Middle frontal gyrus (tissue), 1 donor: ENCODE measurements around the gene DLX5.

Experiments used
- DNase-seq: peaks from one replicate; pipeline ENCODE4 v3.0.0-alpha.2; 2015; ENCODE audit warnings: low spot score; ENCODE audit errors: extremely low spot score

Gene DLX5

DNA sequence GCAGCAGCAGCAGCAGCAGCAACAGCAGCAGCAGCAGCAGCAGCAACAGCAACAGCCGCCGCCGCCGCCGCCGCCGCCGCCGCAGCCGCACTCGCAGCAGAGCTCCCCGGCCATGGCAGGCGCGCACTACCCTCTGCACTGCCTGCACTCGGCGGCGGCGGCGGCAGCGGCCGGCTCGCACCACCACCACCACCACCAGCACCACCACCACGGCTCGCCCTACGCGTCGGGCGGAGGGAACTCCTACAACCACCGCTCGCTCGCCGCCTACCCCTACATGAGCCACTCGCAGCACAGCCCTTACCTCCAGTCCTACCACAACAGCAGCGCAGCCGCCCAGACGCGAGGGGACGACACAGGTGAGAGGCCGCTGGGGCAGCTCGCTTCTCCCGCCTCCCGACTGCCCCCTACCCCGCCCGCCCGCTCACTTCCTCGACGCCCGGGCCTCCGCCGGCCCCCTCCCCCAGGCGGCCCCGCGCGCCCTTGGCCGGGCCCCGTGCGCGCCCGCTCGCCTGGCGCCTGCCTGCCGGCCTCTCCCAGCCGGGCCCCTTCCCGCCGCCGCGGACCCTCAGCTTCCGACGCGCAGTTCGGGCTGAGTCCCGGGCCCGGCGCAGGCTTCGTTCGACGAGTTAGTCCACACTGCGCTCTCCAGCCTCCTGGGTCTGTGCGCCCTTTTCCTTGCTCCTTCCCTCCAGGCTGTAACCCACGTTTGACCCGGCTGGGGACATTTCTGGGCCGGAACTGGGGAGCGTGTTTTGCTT lies 18.4 kb downstream of the DLX5 start:
- DNase-seq = no peak

DNA sequence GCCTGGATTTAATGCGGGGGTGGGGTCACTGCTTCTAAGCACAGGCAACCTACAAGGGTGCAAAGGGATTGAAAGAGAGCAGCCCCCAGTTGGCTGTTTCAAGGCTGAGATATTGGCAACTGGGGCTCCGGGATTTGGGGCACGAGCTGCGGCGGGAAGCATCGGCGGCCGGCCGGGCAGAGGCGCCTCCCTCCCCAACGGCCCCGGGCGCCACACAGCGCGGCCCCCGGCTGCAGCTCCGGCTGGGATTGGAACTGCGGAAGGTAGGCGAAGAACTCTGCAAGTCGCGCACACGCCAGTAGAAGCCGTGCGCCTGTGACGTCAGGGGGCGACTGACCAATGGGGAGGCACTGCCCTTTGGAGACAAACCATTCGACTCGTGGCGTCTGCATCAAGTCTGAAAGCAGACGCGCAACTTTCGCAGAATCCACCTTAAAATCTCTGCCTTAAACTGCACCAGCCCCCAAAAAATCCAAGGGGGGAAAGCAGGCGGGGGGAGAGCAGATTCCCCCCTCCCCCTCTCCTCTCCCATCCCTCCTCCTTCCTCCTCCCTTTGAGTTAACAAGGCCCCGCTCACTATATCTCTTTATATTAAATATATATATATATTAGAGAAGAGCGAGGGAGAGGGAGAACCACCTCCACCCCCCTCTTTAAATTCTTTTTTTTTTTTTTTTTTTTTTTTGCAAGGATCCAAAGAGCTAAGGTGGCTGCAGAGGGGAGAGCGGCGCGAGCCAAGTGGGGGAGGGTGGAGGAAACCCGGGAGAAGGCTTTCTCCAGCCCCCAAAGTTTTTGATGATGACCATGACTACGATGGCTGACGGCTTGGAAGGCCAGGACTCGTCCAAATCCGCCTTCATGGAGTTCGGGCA lies 19.2 kb downstream of the DLX5 start, which contains the start of gene DLX6:
DLX6 (plus strand) TSS at position 371 of the 872 bp plus-strand sequence; CDS start at position 796, 425 bp downstream.
- no peak for DNase-seq

DNA sequence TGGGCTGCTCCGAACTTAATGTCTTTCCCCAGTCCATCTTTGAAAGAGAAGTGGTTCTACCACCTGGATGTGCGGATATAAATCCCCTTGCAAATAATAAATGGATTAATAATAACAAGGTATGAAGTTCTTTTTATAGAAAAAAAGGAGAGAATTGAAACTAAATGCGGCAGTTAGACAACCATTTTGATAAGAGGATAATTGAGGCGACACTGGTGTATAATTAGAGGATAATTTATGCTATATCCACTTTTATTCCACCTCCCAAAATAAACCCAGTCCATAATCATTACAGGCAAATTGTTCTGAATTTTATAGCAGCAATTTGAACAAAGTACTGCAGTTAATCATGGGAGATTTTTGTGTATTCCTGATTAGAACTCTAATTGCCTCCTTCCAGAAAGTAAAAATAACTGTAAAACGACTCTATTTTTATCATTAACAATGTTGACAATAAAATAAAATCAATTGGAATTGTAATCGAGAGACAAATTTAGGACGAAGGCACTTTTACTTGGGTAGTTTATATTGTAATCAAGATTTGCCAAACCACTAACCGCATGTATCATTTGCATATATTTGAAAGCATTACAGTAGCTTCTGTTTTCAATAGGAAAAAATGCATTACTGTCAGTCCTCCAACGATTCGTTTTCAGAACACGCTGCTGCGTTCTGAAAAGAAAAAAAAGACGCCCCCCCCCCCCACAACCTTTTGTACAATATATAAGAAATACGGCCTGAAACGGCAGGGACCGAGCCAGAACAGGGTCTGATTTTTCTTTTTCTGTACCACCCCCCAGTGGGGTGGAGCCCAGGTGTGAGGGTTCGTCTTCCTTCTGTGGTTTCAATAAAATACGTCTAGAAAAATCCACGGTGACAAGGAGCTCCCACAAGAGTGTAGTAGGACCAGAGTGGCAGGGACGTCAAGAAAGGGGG lies 20.1 kb downstream of the DLX5 start:
- DNase-seq = no peak

DNA sequence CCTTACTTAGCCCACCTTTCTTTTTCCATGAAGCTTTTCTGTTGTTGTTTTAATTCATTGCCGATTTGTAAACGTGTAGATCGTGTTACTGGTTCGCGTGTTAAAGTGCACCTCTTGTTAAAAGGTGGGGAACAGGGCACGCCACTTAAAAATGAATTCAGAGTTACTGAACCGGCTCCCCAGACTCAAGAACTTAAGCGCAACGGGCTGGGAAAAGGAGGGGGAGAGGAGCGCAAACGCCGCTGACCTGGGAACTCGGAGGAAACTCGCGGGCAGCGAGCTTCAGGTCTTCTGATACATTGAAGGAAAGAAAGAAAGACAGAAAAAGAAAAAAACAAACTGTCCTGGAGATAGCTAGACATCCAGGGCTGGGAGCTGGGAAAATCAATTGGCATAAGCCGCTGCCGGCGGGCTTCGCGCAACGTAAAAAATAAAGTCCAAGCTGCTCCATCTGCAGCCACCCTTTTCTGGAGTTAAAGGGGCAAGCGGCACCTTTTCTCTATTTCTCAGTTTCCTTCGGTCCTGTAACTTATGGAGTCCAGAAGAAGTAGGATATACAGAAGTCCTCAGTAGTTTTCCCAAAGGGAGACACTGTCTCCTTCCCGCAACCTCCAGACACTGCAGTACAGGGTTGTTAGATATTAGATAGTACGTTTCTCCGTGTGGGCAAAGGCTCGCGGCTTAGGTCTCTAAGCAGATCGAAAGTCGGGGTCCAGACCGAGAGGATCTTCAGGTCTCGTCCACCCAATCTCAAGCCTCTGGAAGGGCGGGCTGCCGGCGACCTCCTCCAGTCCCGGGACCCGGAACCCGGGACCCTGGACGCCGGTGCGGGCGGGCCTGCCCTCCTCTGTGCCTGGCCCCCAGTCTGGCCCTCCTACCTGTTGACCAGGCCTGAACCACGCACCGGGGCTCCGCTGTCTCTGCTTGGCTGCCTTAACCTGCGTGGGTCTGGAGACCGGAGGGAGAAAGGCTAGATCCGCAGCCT lies 21.1 kb downstream of the DLX5 start:
- no peak for DNase-seq

DNA sequence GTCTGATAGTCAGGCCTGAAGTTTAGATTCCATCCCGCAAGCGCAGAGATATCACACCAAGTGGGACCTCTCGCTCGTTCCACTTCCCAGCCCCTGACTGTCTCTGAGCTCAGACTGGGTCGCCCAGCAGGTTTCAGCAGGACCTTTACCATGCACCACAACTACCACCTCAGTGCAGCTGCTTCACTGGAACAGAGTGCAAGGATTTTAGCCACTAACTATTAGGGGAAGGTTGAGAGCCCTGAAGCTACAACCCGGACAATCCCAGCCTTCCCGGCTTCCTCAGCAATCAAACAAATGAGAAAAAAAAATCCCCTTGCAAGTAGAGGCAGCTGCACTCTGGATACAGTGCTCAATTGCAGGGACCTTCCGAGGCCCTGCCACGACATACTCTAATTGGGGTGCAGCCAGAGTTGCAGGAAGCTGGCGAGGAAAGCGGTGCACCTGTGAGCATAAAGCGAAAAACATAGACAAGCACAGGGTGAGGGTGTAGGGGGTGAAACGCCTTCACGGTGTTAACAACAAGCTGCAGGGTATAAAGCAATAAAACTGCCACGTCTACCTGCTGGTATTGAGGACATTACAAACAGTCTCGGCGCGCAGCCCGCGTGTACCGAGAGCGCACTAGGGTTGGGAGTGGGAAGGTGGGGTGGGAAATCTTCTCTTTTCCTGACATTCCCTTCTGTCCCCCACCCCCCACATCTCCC lies 21.9 kb downstream of the DLX5 start:
- no peak for DNase-seq

DNA sequence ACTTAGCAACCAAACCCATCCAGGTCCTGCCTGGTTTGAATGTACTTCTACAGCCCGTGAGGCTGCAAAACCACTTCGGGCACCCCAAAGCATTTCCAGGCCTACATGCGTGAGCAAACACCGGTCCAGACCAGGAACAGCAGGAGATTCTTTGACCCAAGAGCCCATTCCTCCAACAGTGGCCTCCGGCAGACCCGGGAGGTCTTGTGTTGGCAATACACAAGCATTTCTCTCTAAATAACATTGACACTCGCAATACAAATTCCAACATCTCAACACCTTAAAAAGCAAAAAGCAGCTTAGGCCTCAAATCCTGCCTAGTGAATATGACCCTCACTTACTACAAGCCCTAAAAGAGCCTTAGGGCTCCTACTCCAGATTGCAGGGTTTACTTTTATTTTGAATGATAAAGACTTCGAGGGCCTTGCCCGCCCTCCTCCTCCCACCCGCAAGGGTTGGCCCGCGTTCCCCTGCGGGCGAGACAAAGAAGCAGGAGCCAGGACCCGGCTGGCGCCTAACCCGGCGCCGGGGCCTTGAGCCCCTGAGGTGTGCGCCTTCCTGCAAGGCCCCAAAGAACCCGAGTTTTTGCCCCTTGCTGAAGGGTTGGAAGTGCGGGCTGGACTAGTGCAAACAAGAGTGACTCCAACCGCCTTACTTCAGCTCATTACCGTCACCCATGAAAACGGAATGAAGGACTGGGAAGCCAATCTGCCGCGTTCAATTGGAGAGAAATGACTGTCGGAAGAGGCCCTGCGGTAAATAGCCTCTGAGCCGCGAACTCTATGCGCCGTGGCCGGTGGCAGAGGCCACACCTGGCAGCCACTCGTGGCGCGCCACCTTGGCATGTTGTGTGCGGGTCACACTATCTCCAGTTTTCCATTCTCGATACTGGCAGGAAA lies 22.7 kb downstream of the DLX5 start:
- no peak for DNase-seq

DNA sequence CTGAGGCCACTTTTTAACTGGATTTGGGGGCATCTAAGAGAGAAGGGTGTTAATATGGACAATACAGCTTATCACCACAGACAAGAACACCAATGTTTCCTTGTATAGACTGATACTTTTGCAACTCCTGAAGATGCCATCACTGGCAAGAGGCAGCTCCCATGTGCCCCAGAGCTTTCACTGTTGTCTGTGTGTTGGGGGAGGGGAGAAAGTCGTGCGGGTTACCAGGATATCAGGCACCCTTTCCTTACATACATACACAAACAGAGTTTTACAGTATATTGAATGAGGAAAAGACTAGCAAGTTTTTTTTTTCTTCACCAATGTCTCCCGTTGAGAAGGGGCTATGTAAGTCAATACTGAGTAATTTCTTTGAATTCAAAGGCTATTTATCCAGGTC lies 23.4 kb downstream of the DLX5 start:
- DNase-seq = no peak

DNA sequence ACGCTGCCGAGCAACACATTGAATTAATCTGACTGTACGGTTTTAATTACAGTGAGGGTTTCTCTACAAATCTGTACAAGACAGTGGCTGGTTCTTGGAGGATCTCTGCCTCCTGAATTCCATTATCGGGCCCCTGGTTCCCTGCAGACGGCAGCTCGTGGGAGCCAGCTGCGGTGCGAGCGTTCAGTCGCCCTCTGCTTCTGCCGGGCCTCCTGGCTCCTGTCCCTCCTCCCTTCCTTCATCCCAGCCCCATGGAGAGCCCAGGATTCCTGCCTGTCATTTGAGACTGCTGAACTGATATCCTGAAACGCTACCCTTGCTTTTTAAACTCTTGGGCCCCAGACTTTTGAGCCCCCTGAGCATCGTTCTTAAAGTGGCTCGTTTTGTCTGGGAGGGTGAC lies 25.9 kb downstream of the DLX5 start:
- DNase-seq = no peak

DNA sequence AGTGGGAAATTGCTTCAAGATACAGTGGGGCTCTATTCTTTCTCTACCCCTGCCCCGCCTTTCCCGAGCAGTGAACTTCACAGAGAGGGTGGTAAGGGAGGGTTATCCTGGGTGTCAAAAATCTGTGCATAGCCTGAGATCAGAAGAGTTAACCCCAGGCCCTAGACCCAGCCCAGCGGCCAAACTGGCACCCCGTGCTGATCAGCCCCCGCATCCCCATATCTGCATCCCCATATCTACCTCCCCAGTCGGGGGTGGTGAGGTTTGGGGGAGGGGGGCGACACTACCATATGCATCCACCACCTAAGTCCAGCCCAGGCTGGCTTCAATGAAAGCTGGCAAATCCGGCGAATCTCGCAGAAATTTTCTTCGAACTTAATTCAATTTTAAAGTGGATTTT lies 26.3 kb downstream of the DLX5 start:
- no peak for DNase-seq

DNA sequence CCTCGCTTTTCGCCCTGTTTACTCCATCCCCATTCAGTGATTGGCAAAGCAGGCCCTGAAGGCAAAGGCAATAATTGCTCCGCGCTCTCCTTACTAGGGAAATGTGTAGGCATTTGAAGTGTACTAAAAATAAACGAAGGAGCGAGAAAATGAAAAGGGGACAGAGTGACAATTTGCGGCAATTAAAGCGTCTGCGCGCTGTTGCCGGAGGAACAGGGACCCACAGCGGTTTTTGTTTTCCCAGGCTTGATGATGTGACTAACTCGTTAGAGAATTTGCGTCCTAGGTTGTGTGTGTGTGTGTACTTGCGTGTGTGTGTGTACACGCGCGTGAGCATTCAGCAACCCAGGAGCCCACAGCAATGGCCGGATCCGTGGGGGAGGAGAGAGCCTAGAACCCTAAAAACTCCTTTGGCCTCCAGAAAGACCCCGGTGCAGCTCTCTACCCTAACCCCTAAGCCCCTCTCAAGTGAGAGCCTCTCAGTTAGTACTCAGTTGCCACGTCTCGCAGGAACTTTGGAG lies 27.1 kb downstream of the DLX5 start:
- DNase-seq = no peak

DNA sequence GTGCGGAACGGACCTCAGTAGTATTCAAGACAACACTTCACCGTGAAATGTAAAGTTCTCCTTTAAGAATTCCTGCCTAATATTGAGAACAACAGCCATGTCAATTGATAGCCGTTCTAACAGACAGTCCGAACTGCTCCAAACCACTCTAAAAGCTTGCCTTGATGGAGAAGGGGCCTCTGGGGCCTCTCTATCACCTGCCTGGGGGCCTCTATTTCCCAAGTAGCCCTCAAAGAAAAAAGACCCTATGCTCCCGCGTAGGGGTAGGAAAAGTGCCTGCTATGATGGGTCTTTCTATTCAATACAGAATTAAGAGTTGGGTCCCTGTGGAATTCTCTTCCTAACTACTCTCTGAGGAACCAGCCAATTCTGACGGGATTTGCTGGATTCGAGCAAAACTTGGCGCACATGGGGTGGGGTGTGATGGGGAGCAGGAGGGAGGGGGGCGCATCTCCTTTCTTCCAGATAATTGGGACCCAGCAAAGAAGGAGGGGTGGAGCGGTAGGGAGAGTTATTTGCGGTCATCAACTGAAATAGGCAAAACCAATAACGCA lies 27.6 kb downstream of the DLX5 start:
- no peak for DNase-seq

DNA sequence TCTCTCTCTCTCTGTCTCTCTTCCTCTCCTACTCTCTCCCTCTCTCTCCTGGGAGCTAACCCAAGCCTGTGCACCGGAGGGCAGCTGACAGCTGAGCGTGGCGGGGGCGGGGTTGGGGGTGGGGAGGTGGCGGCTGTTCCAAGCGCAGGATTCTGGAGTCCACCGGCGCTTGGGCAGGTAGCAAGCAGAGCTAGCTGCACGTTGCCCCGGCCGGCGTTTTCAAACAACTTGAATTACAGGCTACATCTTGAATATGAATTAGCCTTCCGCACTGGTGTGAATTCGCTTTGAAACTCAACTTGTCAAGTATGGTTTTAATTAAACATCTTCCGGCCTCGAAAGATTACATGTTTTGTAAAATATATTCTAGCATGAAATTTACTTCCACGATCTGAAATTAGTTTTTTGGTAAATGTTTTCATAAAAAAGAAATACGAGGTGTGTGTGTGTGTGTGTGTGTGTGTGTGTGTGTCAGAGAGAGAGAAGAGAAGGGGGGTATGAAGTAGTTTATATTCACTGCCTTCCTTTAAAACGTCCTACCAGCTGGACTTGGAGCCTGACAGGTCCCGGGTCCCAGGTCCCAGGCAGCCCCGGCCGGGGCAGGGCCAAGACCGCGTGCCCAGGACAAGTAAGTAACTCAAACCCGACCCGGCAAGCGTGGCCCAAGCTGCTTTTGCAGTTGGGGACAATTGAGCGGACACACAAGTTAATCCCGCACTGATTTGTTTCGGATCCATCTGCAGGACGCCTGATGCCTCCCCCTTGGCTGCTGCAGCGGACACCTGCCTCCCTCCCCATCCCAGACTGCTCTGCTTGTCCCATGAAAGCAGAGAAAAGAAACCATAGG lies 28.3 kb downstream of the DLX5 start:
- no peak for DNase-seq

DNA sequence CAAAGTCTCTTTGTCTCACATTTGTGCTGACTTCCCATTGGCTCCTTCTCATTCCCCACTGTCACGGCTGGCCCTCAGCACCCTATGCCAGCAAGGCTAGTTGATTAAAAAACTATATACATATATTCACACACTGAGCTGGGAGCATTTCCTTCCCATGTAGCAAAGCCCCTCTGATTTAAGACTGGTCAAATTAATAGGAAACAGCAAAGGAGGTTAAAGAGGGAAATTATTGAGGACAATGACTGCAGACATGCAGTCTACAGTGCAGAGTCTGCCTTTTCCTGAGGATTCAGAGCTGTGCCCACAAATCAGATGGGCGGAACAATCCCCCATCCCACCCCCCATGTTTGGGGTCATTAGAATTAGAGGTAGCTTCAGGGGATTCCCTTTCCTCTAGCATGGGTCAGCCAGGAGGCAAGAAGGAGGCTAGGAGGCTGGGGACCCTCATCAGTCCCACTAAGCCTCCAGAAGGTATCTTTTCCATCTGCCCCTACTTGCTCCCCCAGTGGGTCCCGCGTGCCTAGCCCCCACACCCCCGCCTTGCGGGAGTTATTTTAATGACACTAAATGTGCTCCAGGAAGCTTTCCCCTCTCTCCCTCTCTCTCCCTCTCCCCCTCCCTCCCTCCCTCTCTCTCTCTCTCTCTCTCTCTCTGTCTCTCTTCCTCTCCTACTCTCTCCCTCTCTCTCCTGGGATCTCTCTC lies 29.1 kb downstream of the DLX5 start:
- DNase-seq = no peak

DNA sequence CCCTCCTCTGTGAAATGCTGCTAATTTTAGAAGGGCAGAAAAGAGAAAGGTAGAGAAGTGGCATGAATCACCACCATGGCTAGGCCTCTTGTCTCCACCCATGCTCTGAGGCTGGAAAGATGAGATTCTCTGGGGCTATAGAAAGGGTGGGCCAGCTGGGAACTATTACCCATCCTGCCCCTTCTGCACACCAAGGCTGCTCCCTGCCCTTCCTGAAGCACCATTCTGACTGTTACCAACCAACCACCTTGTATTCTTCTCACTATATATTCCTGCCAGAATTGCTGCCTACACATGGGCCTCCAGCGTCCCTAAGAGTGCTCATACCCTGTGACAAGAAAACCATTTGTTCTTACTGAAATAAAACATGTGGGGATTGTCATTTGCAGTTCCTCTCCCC lies 30.7 kb downstream of the DLX5 start:
- DNase-seq = no peak

DNA sequence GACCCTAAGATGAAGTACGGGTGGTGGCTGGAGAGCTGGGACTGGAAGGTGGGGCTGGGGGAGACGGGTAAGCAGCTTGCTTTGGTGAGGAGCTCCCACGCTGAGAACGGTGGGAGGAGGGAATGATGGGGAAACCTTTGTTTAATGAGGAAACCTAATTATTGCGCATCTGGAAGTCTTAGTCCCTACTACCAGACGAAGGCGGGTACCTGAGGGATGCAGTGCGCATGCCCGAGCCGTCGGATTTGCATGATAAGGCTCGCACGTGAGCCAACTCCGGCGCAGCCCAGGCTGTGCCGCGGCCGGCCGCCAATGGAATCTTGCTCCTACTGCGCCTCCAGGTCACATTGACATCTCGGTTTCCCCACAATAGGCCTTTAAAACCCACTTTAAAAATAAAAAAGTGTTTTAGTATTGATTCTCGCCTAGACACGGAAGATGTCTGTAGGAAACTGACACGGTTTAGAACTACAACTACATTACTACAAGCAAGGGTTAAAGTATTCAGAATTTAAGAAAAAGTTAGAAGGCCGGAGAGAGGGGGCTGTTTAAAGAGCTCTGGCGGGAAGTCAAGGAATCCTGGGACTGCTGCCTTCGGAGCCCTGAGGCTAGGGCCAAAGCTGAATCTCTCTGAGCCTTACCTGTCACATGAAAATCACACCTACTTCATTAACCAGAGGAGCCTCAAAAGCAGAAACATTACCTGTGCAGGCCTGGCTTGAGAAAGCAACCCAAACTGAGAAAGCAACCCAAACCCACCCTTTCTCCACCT lies 31.4 kb downstream of the DLX5 start:
- DNase-seq = no peak
